ENCODE measurements around the gene FBXO41. TPM values are rescaled to one million over a fixed set of nuclear protein-coding genes. Genes with fewer than 3 reads are reported as not detected.

FBXO41 gene, protein sequence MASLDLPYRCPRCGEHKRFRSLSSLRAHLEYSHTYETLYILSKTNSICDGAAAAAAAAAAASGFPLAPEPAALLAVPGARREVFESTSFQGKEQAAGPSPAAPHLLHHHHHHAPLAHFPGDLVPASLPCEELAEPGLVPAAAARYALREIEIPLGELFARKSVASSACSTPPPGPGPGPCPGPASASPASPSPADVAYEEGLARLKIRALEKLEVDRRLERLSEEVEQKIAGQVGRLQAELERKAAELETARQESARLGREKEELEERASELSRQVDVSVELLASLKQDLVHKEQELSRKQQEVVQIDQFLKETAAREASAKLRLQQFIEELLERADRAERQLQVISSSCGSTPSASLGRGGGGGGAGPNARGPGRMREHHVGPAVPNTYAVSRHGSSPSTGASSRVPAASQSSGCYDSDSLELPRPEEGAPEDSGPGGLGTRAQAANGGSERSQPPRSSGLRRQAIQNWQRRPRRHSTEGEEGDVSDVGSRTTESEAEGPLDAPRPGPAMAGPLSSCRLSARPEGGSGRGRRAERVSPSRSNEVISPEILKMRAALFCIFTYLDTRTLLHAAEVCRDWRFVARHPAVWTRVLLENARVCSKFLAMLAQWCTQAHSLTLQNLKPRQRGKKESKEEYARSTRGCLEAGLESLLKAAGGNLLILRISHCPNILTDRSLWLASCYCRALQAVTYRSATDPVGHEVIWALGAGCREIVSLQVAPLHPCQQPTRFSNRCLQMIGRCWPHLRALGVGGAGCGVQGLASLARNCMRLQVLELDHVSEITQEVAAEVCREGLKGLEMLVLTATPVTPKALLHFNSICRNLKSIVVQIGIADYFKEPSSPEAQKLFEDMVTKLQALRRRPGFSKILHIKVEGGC
- 10 to 100 TPM; 16.4 to 16.6 TPM for total RNA-seq

DNA sequence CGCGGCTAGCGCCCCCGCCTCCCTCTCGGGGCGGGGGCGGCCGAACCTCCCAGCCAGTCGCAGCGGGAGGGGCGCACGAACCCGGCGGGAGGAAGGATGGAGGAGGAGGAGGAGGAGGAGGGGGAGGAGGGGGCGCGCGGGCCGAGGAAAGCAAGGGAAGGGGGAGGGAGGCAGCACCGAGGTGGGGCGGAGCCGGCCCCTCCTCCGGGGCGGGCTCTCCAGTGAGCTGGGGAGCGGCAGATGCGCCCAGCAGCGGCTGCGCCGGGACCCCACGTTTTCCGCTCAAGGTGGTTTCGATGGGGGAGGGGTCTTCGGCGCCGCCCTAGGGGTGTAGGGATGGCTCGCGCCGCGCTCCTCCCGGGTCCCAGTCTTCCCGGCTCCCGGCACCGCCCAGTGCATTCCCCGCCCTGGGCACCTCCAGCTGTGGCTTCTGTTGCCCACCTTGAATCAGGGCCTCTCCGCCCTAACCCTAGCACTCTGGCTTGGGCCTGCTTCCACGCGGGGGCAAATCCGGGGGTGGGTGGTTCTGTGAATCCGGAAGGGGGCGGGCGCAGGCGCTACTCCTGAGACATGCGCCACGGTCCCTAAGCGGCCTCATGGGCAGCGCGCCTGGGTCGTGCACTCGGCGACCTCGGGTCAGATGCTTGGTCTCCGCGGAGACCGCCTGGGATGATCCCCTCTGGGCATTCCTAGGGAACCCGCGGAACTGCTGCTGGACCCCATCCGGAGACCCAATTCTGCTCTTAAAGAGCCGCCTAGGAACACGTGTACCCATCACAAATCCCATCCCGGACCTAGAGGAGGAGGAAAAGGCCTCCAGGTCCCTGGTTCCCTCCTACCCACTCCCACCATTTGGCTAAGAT, at the start of gene FBXO41:
Gene FBXO41, minus strand, starts transcription at position 183 of the 863 bp plus-strand sequence. CDS start 14,848 bp downstream, outside the sequence.

DNA sequence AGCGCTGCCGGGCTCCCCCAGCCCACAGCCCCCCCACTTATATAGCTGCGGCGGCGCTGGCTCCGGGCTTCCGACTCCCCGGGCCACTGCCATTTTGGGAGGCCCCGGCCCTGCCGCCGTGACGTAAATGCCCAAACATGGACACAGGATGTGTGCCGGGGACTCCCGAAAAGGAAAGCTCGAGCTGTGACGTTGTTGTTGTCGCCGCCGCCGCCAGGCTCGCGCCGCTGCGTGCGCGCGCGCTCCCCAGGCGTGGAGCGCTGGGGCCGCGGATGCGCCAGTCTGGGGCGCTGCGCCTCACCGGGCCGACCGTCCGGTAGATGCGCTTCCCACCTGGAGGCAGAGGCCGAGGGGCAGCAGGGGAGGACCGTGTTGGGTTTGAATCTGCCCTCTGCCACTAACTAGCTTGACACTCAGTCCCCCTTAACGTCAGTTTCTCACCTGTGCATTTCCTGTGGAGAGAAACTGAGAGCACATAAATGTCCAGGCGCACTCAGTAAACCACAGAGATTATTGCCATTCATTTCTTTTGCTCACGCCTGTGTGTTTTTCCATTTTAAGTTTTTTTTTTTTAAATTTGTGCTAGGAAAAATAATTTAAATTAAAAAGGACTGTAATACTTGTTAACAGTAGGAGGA, 9.4 kb upstream of the FBXO41 start, which contains the start of gene EGR4:
Gene EGR4, minus strand, starts transcription at position 15 of the 638 bp plus-strand sequence. CDS start 231 bp downstream, outside the sequence.

GRCh38 chr2:73233932-73234832, 50.1 kb downstream of the FBXO41 start, which contains the start of gene CCT7:
CCT7 (plus strand) TSS chr2:73234308; CDS start chr2:73234379, 71 bp downstream.

DNA sequence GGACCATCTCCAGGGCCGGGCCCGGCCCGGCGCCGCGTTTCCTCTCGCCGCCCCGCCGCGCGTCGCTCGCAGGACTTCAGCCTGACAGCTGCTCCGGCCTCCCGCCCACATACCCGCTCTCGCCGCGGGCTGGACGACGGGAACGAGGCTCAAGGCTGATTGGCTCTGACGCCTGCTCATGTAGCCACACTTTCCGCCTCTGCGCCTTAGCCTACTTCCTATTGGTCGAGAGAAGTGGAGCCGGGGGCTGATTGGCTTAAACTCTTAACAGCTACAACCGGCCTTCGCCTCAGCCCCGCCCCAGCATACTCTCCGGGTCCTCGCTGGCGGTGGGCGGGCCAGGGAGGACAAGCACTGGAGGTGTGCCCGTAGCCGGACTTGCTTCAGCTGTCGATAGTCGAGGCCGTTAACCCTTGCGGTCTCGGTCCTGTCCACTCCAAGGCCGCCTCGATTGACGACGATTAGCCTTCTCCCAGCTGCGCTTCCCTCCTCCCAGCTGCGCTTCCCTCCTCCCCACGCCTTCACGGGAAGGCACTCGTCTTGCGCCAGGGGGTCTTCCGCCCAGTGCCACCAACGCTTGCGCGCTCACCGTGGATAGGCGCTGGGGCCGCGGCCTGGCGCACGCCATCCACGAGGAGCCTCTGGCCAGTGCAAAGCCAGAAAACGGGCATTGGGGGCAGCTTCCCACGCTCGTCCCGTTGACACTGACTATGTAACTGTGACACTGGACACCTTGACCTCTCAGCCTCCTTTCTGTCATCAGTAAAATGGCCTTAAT, 50.9 kb downstream of the FBXO41 start, which contains the start of gene PRADC1:
Gene PRADC1, minus strand, starts transcription at position 86 of the 778 bp plus-strand sequence. Its CDS starts 79 bp downstream, at position 7.

GRCh38 chr2:73214120-73215035, 69.9 kb downstream of the FBXO41 start, which contains the start of gene SMYD5:
SMYD5 (plus strand) TSS chr2:73214245; CDS start chr2:73214267, 22 bp downstream.

Other genes with a start within 250 kb of the FBXO41 start
- 1 to 10 TPM; 5.3 to 8.0 TPM for gene SFXN5, start 212.8 kb downstream of the FBXO41 start, total RNA-seq
- gene RAB11FIP5, start 171.5 kb downstream of the FBXO41 start, total RNA-seq: 1 to 10 TPM; 6.2 to 6.9 TPM
- not detected for gene NOTO, start 81.9 kb downstream of the FBXO41 start, total RNA-seq
- 10 to 100 TPM; 14.2 to 15.2 TPM for gene SMYD5, start 70.2 kb downstream of the FBXO41 start, total RNA-seq
- 10 to 100 TPM; 11.5 to 12.7 TPM for gene PRADC1, start 51.2 kb downstream of the FBXO41 start, total RNA-seq
- 100 to 1,000 TPM; 222 to 232 TPM for gene CCT7, start 50.2 kb downstream of the FBXO41 start, total RNA-seq
- gene EGR4, start 9.1 kb upstream of the FBXO41 start, total RNA-seq: under 1 TPM in 1 of 2 experiments, not detected in 1; 0.10 TPM
- gene ALMS1, start 101.4 kb upstream of the FBXO41 start, total RNA-seq: 10 to 100 TPM; 21.8 to 27.2 TPM

All from activated naive CD4-positive, alpha-beta T cell treated with anti-CD3 and anti-CD28 coated beads, Interleukin-2, amount 10 ng/mL, durations not matched to agents 5 hours and 36 hours (primary cell).